Ascending aorta (tissue), 2 donors: Measurements from ENCODE around the gene TMEM233. TPM values are rescaled to one million over a fixed set of nuclear protein-coding genes. Genes with fewer than 3 reads are reported as not detected.
A peak's percentile ranks its signal among the peaks of the same experiment; 100 is the strongest.

Experiments
- DNase-seq, 2 donors: peaks; one replicate each; pipeline ENCODE4 v3.0.0-alpha.2; 2019; ENCODE audit warnings: low spot score in 2 of 2
- H3K27ac ChIP-seq, 2 donors: fragments of 200-600 bp; sonication (generic); one replicate each; pipeline ENCODE4 v1.5.1; 2016 to 2017; ENCODE audit warnings: mild to moderate bottlenecking in 1 of 2
- H3K27me3 ChIP-seq: fragments of 200-600 bp; sonication (generic); one replicate; pipeline ENCODE4 v1.5.1; 2017
- H3K36me3 ChIP-seq, 2 donors: fragments of 200-600 bp; sonication (generic); one replicate each; pipeline ENCODE4 v1.5.1; 2016
- H3K4me1 ChIP-seq, 2 donors: fragments of 200-600 bp; sonication (generic); one replicate each; pipeline ENCODE4 v1.5.1; 2016 to 2017; ENCODE audit warnings: mild to moderate bottlenecking in 1 of 2
- H3K4me3 ChIP-seq, 2 donors: fragments of 200-600 bp; sonication (generic); one replicate each; pipeline ENCODE4 v1.5.1; 2016 to 2017; ENCODE audit warnings: mild to moderate bottlenecking in 1 of 2
- H3K9me3 ChIP-seq, 2 donors: fragments of 200-600 bp; sonication (generic); one replicate each; pipeline ENCODE4 v1.5.1; 2016
- CTCF ChIP-seq, 3 experiments: fragments of 200-600 bp in 2 of 3; fragments of 450-650 bp in 1 of 3; sonication (generic) in 2 of 3; IDR thresholded peaks; one replicate each; pipeline ENCODE4 v1.5.1; 2016 to 2019; ENCODE audit warnings: antibody characterized with exemption in 3 of 3, mild to moderate bottlenecking in 1 of 3, moderate library complexity in 1 of 3
- intact Hi-C: fragments of 100-400 bp; cut with DNase I; formaldehyde crosslinking; loops from one replicate; pipeline ENCODE4 v1.15.1; 2023
- total RNA-seq: library from RNA; depleted of rRNA; stranded (reverse); fragments of >200 nt; gene quantifications from one replicate; pipeline ENCODE4 v1.1.0, GENCODE V29; 2016

TMEM233 gene
- total RNA-seq, 1 donor from 2014 or later = not detected

GRCh38 chr12:119687406-119687805, 93.8 kb downstream of the TMEM233 start:
- TF ChIP-seq CTCF (IDR thresholded peaks at IDR 0.05) = no peak
- intact Hi-C loops = no loop called here

GRCh38 chr12:119687879-119688278, 94.3 kb downstream of the TMEM233 start:
- no peak overlapping the region for H3K4me3 ChIP-seq
- H3K4me1 ChIP-seq = peaks cover 0 to 2% of the 10 kb centered on the region in 2 donors
- H3K9me3 ChIP-seq = no peaks in the 10 kb centered on the region
- no peaks in the 10 kb centered on the region for H3K27me3 ChIP-seq
- TF ChIP-seq CTCF (IDR thresholded peaks at IDR 0.05) = no peak
- H3K27ac ChIP-seq = no peak overlapping the region
- intact Hi-C loops = no loop called here
- DNase-seq = no peak
- H3K36me3 ChIP-seq = no peaks in the 10 kb centered on the region

More at GRCh38 chr12:119687406-119687805, 93.8 kb downstream of the TMEM233 start:
- Histone ChIP-seq H3K4me3 (no peak overlapping the region), H3K27ac (no peak overlapping the region), H3K27me3 (no peaks in the 10 kb centered on the region), H3K36me3 (no peaks in the 10 kb centered on the region), H3K4me1 (peaks cover 0 to 3% of the 10 kb centered on the region in 2 donors), H3K9me3 (no peaks in the 10 kb centered on the region)
- no peak for DNase-seq

- no peak overlapping the region for H3K4me3 ChIP-seq
- H3K4me1 ChIP-seq = peaks cover 0 to 3% of the 10 kb centered on the region in 2 donors
- no peak for DNase-seq
- intact Hi-C loops = no loop called here
- H3K27me3 ChIP-seq = no peaks in the 10 kb centered on the region
- no peak overlapping the region for H3K27ac ChIP-seq
- no peaks in the 10 kb centered on the region for H3K36me3 ChIP-seq
- TF ChIP-seq CTCF (IDR thresholded peaks at IDR 0.05) = no peak
- H3K9me3 ChIP-seq = no peaks in the 10 kb centered on the region
Observed at GRCh38 chr12:119689935-119690500, 96.4 kb downstream of the TMEM233 start.

- no peak for TF ChIP-seq CTCF (IDR thresholded peaks at IDR 0.05)
Observed at GRCh38 chr12:119691202-119691810, 97.7 kb downstream of the TMEM233 start.

GRCh38 chr12:119692410-119692809, 98.8 kb downstream of the TMEM233 start:
- Histone ChIP-seq H3K36me3 (no peaks in the 10 kb centered on the region), H3K4me3 (no peak overlapping the region), H3K9me3 (no peaks in the 10 kb centered on the region), H3K27ac (peak overlapping the region in 1 of 2 donors; percentile 50), H3K27me3 (no peaks in the 10 kb centered on the region), H3K4me1 (peaks cover 0 to 3% of the 10 kb centered on the region in 2 donors)
- no peak for TF ChIP-seq CTCF (IDR thresholded peaks at IDR 0.05)
- DNase-seq = no peak
- intact Hi-C loops = no loop called here

More at GRCh38 chr12:119691202-119691810, 97.7 kb downstream of the TMEM233 start:
- H3K4me3 ChIP-seq = no peak overlapping the region
- no peaks in the 10 kb centered on the region for H3K27me3 ChIP-seq
- no peaks in the 10 kb centered on the region for H3K9me3 ChIP-seq
- peaks cover 0 to 3% of the 10 kb centered on the region in 2 donors for H3K4me1 ChIP-seq
- intact Hi-C loops = no loop called here
- H3K27ac ChIP-seq = no peak overlapping the region
- no peaks in the 10 kb centered on the region for H3K36me3 ChIP-seq
- DNase-seq = no peak

Other genes starting within 250 kb of the TMEM233 start
- 41.2 TPM for gene PRKAB1, start 74.4 kb downstream of the TMEM233 start, total RNA-seq